ENCODE data around the gene ANKRD33B.

ANKRD33B gene

GRCh38 chr5:10615693-10616092 is 51.8 kb downstream of the ANKRD33B start:
- Mint-ChIP-seq H3K27me3 (ENCODE audit: low read depth) (no peaks in the 10 kb centered on the region), H3K4me1 (ENCODE audit: low read depth) (peaks cover 2% of the 10 kb centered on the region)

GRCh38 chr5:10617103-10617502 is 53.2 kb downstream of the ANKRD33B start:
- H3K9me3 Mint-ChIP-seq, result no peaks in the 10 kb centered on the region
- no peaks in the 10 kb centered on the region for H3K27me3 Mint-ChIP-seq (ENCODE audit: low read depth)
- H3K4me1 Mint-ChIP-seq (ENCODE audit: low read depth), result peaks cover 4% of the 10 kb centered on the region
- H3K36me3 Mint-ChIP-seq (ENCODE audit: low read depth), result peaks cover 7% of the 10 kb centered on the region
- no peak overlapping the region for H3K4me3 Mint-ChIP-seq
- H3K27ac Mint-ChIP-seq, result no peak overlapping the region

More at GRCh38 chr5:10615693-10616092, 51.8 kb downstream of the ANKRD33B start:
- Mint-ChIP-seq H3K4me3 (no peak overlapping the region), H3K9me3 (no peaks in the 10 kb centered on the region), H3K36me3 (ENCODE audit: low read depth) (peaks cover 2% of the 10 kb centered on the region), H3K27ac (no peak overlapping the region)

GRCh38 chr5:10618311-10618710 is 54.4 kb downstream of the ANKRD33B start:
- Mint-ChIP-seq H3K36me3 (ENCODE audit: low read depth) (peaks cover 7% of the 10 kb centered on the region), H3K9me3 (no peaks in the 10 kb centered on the region), H3K4me1 (ENCODE audit: low read depth) (peaks cover 4% of the 10 kb centered on the region), H3K27me3 (ENCODE audit: low read depth) (no peaks in the 10 kb centered on the region), H3K4me3 (no peak overlapping the region), H3K27ac (no peak overlapping the region)

GRCh38 chr5:10619649-10620048 is 55.8 kb downstream of the ANKRD33B start:
- no peaks in the 10 kb centered on the region for H3K27me3 Mint-ChIP-seq (ENCODE audit: low read depth)
- H3K36me3 Mint-ChIP-seq (ENCODE audit: low read depth), result peaks cover 10% of the 10 kb centered on the region
- H3K9me3 Mint-ChIP-seq, result no peaks in the 10 kb centered on the region
- H3K4me3 Mint-ChIP-seq, result no peak overlapping the region
- peaks cover 4% of the 10 kb centered on the region for H3K4me1 Mint-ChIP-seq (ENCODE audit: low read depth)
- no peak overlapping the region for H3K27ac Mint-ChIP-seq

- no peak overlapping the region for H3K27ac Mint-ChIP-seq
- peaks cover 4% of the 10 kb centered on the region for H3K4me1 Mint-ChIP-seq (ENCODE audit: low read depth)
- no peak overlapping the region for H3K4me3 Mint-ChIP-seq
- H3K36me3 Mint-ChIP-seq (ENCODE audit: low read depth), result peaks cover 12% of the 10 kb centered on the region
- no peaks in the 10 kb centered on the region for H3K9me3 Mint-ChIP-seq
- H3K27me3 Mint-ChIP-seq (ENCODE audit: low read depth), result no peaks in the 10 kb centered on the region
Measured at GRCh38 chr5:10620346-10620745, 56.5 kb downstream of the ANKRD33B start.

- Mint-ChIP-seq H3K27me3 (ENCODE audit: low read depth) (no peaks in the 10 kb centered on the region), H3K36me3 (ENCODE audit: low read depth) (peaks cover 16% of the 10 kb centered on the region), H3K4me1 (ENCODE audit: low read depth) (peaks cover 11% of the 10 kb centered on the region), H3K4me3 (no peak overlapping the region), H3K27ac (no peak overlapping the region), H3K9me3 (no peaks in the 10 kb centered on the region)
Measured at GRCh38 chr5:10621832-10622231, 58.0 kb downstream of the ANKRD33B start.

GRCh38 chr5:10622810-10623209 is 58.9 kb downstream of the ANKRD33B start:
- H3K4me1 Mint-ChIP-seq (ENCODE audit: low read depth), result peaks cover 20% of the 10 kb centered on the region
- no peaks in the 10 kb centered on the region for H3K9me3 Mint-ChIP-seq
- no peak overlapping the region for H3K4me3 Mint-ChIP-seq
- no peaks in the 10 kb centered on the region for H3K27me3 Mint-ChIP-seq (ENCODE audit: low read depth)
- peaks cover 16% of the 10 kb centered on the region for H3K36me3 Mint-ChIP-seq (ENCODE audit: low read depth)
- no peak overlapping the region for H3K27ac Mint-ChIP-seq

- H3K4me3 Mint-ChIP-seq, result no peak overlapping the region
- H3K27me3 Mint-ChIP-seq (ENCODE audit: low read depth), result no peaks in the 10 kb centered on the region
- H3K36me3 Mint-ChIP-seq (ENCODE audit: low read depth), result peaks cover 16% of the 10 kb centered on the region
- no peaks in the 10 kb centered on the region for H3K9me3 Mint-ChIP-seq
- H3K27ac Mint-ChIP-seq, result no peak overlapping the region
- peaks cover 21% of the 10 kb centered on the region for H3K4me1 Mint-ChIP-seq (ENCODE audit: low read depth)
Measured at GRCh38 chr5:10623305-10623910, 59.5 kb downstream of the ANKRD33B start.

- H3K4me3 Mint-ChIP-seq, result no peak overlapping the region
- H3K4me1 Mint-ChIP-seq (ENCODE audit: low read depth), result peaks cover 24% of the 10 kb centered on the region
- peaks cover 5% of the 10 kb centered on the region for H3K27me3 Mint-ChIP-seq (ENCODE audit: low read depth)
- H3K36me3 Mint-ChIP-seq (ENCODE audit: low read depth), result peaks cover 19% of the 10 kb centered on the region
- H3K9me3 Mint-ChIP-seq, result peaks cover under 1% of the 10 kb centered on the region
- no peak overlapping the region for H3K27ac Mint-ChIP-seq
Measured at GRCh38 chr5:10624206-10624605, 60.3 kb downstream of the ANKRD33B start.

- peaks cover 28% of the 10 kb centered on the region for H3K4me1 Mint-ChIP-seq (ENCODE audit: low read depth)
- no peak overlapping the region for H3K27ac Mint-ChIP-seq
- H3K4me3 Mint-ChIP-seq, result no peak overlapping the region
- peaks cover 5% of the 10 kb centered on the region for H3K27me3 Mint-ChIP-seq (ENCODE audit: low read depth)
- H3K36me3 Mint-ChIP-seq (ENCODE audit: low read depth), result peaks cover 24% of the 10 kb centered on the region
- peaks cover 5% of the 10 kb centered on the region for H3K9me3 Mint-ChIP-seq
Measured at GRCh38 chr5:10624679-10625078, 60.8 kb downstream of the ANKRD33B start.

GRCh38 chr5:10625700-10626472 is 62.0 kb downstream of the ANKRD33B start:
- H3K9me3 Mint-ChIP-seq, result peaks cover 7% of the 10 kb centered on the region
- peaks cover 25% of the 10 kb centered on the region for H3K36me3 Mint-ChIP-seq (ENCODE audit: low read depth)
- H3K27me3 Mint-ChIP-seq (ENCODE audit: low read depth), result peaks cover 5% of the 10 kb centered on the region
- H3K4me3 Mint-ChIP-seq, result no peak overlapping the region
- peaks cover 31% of the 10 kb centered on the region for H3K4me1 Mint-ChIP-seq (ENCODE audit: low read depth)
- H3K27ac Mint-ChIP-seq, result no peak overlapping the region

- H3K4me3 Mint-ChIP-seq, result no peak overlapping the region
- H3K4me1 Mint-ChIP-seq (ENCODE audit: low read depth), result peaks cover 38% of the 10 kb centered on the region
- peaks cover 5% of the 10 kb centered on the region for H3K27me3 Mint-ChIP-seq (ENCODE audit: low read depth)
- H3K9me3 Mint-ChIP-seq, result peaks cover 7% of the 10 kb centered on the region
- H3K36me3 Mint-ChIP-seq (ENCODE audit: low read depth), result peaks cover 22% of the 10 kb centered on the region
- no peak overlapping the region for H3K27ac Mint-ChIP-seq
Measured at GRCh38 chr5:10626473-10627013, 62.7 kb downstream of the ANKRD33B start.

GRCh38 chr5:10627160-10627701 is 63.4 kb downstream of the ANKRD33B start:
- Mint-ChIP-seq H3K27ac (peak overlapping the region; percentile 82), H3K9me3 (peaks cover 7% of the 10 kb centered on the region), H3K36me3 (ENCODE audit: low read depth) (peaks cover 20% of the 10 kb centered on the region), H3K4me1 (ENCODE audit: low read depth) (peaks cover 41% of the 10 kb centered on the region), H3K4me3 (peak overlapping the region; percentile 84), H3K27me3 (ENCODE audit: low read depth) (peaks cover 5% of the 10 kb centered on the region)

- no peak overlapping the region for H3K4me3 Mint-ChIP-seq
- peaks cover 47% of the 10 kb centered on the region for H3K4me1 Mint-ChIP-seq (ENCODE audit: low read depth)
- peaks cover 21% of the 10 kb centered on the region for H3K36me3 Mint-ChIP-seq (ENCODE audit: low read depth)
- peaks cover 5% of the 10 kb centered on the region for H3K27me3 Mint-ChIP-seq (ENCODE audit: low read depth)
- no peak overlapping the region for H3K27ac Mint-ChIP-seq
- peaks cover 7% of the 10 kb centered on the region for H3K9me3 Mint-ChIP-seq
Measured at GRCh38 chr5:10628601-10629000, 64.7 kb downstream of the ANKRD33B start.

- H3K27me3 Mint-ChIP-seq (ENCODE audit: low read depth), result peaks cover 5% of the 10 kb centered on the region
- no peak overlapping the region for H3K27ac Mint-ChIP-seq
- H3K36me3 Mint-ChIP-seq (ENCODE audit: low read depth), result peaks cover 20% of the 10 kb centered on the region
- no peak overlapping the region for H3K4me3 Mint-ChIP-seq
- peaks cover 7% of the 10 kb centered on the region for H3K9me3 Mint-ChIP-seq
- peaks cover 56% of the 10 kb centered on the region for H3K4me1 Mint-ChIP-seq (ENCODE audit: low read depth)
Measured at GRCh38 chr5:10629682-10630081, 65.8 kb downstream of the ANKRD33B start.
